GM18498 (cell line): ENCODE measurements around the gene JPH3.

Experiments used
- ATAC-seq: cut with Tn5 transposase; IDR thresholded peaks from one replicate; pipeline ENCODE4 v1.9.1; 2021; ENCODE audit warnings: mild to moderate bottlenecking, moderate library complexity; ENCODE audit not compliant: unreplicated experiment

The JPH3 gene

GRCh38 chr16:87692756-87693155, 90.4 kb downstream of the JPH3 start:
- no peak for ATAC-seq

GRCh38 chr16:87693827-87694226, 91.5 kb downstream of the JPH3 start:
- ATAC-seq = no peak

- ATAC-seq = no peak
Measured at GRCh38 chr16:87694441-87695125, 92.3 kb downstream of the JPH3 start.

- ATAC-seq = no peak
Measured at GRCh38 chr16:87695534-87695933, 93.2 kb downstream of the JPH3 start.

GRCh38 chr16:87696726-87697125, 94.4 kb downstream of the JPH3 start:
- no peak for ATAC-seq

GRCh38 chr16:87697256-87697655, 94.9 kb downstream of the JPH3 start:
- ATAC-seq = no peak

GRCh38 chr16:87697792-87698191, 95.5 kb downstream of the JPH3 start:
- ATAC-seq = no peak

GRCh38 chr16:87698241-87698640, 95.9 kb downstream of the JPH3 start:
- ATAC-seq = no peak

- ATAC-seq = no peak
Measured at GRCh38 chr16:87698676-87699199, 96.4 kb downstream of the JPH3 start.

GRCh38 chr16:87700406-87701077, 98.2 kb downstream of the JPH3 start:
- no peak for ATAC-seq

GRCh38 chr16:87701078-87701460, 98.8 kb downstream of the JPH3 start:
- no peak for ATAC-seq

- no peak for ATAC-seq
Measured at GRCh38 chr16:87701505-87701921, 99.2 kb downstream of the JPH3 start.

GRCh38 chr16:87702325-87702811, 100.1 kb downstream of the JPH3 start:
- no peak for ATAC-seq

GRCh38 chr16:87703071-87703470, 100.8 kb downstream of the JPH3 start:
- no peak for ATAC-seq

GRCh38 chr16:87703835-87704375, 101.6 kb downstream of the JPH3 start:
- ATAC-seq = no peak

GRCh38 chr16:87704754-87705353, 102.5 kb downstream of the JPH3 start:
- no peak for ATAC-seq

GRCh38 chr16:87705771-87706277, 103.5 kb downstream of the JPH3 start:
- ATAC-seq = no peak

GRCh38 chr16:87706278-87707000, 104.1 kb downstream of the JPH3 start:
- ATAC-seq = no peak

- no peak for ATAC-seq
Measured at GRCh38 chr16:87707097-87707496, 104.8 kb downstream of the JPH3 start.

GRCh38 chr16:87707714-87708580, 105.6 kb downstream of the JPH3 start:
- ATAC-seq = no peak
